HepG2 (cell line): Measurements from ENCODE around the gene RELL1. TPM values are rescaled to one million over a fixed set of nuclear protein-coding genes. Genes with fewer than 3 reads are reported as not detected.

Experiments
- EP300 ChIP-seq, 3 experiments: sonication (generic) in 1 of 3; formaldehyde crosslinking in 1 of 3; IDR thresholded peaks; 2 replicates each; pipeline versions ENCODE4 v1.5.1 to v1.6.1; 2011 to 2020; ENCODE audit warnings: low read depth in 2 of 3, low read length in 2 of 3, borderline replicate concordance in 1 of 3, improper control_type of control experiment in 1 of 3, mild to moderate bottlenecking in 1 of 3, missing genetic modification reagents in 1 of 3, moderate library complexity in 1 of 3
- FOSL2 ChIP-seq: sonication (generic); formaldehyde crosslinking; IDR thresholded peaks from 2 replicates; pipeline ENCODE4 v1.4.0; 2020; ENCODE audit warnings: missing genetic modification reagents
- GFI1 ChIP-seq: sonication (generic); formaldehyde crosslinking; IDR thresholded peaks from 2 replicates; pipeline ENCODE4 v1.5.0; 2020; ENCODE audit warnings: missing genetic modification reagents, mild to moderate bottlenecking, borderline replicate concordance
- HDAC2 ChIP-seq: sonication (generic); formaldehyde crosslinking; IDR thresholded peaks from 2 replicates; pipeline ENCODE4 v1.4.0; 2020; ENCODE audit warnings: missing genetic modification reagents
- KDM6A ChIP-seq: IDR thresholded peaks from 2 replicates; pipeline ENCODE4 v1.6.1; 2016; ENCODE audit warnings: low read depth
- NFAT5 ChIP-seq: sonication (generic); formaldehyde crosslinking; IDR thresholded peaks from 2 replicates; pipeline ENCODE4 v1.4.0; 2020; ENCODE audit warnings: missing genetic modification reagents
- PTBP1 ChIP-seq: fragments of 200-400 bp; formaldehyde crosslinking; IDR thresholded peaks from 2 replicates; pipeline ENCODE4 v1.6.1; 2018; ENCODE audit warnings: low read length, low read depth; ENCODE audit not compliant: poor library complexity, severe bottlenecking
- RBM22 ChIP-seq: fragments of 200-400 bp; formaldehyde crosslinking; optimal IDR thresholded peaks from 2 replicates; pipeline ENCODE3; 2017; ENCODE audit warnings: mild to moderate bottlenecking, low read length, moderate library complexity
- SMARCC2 ChIP-seq: fragments of 450-650 bp; IDR thresholded peaks from 2 replicates; pipeline ENCODE4 v1.6.1; 2017; ENCODE audit warnings: antibody characterized with exemption, mild to moderate bottlenecking
- SNAI1 ChIP-seq: sonication (generic); formaldehyde crosslinking; IDR thresholded peaks from 2 replicates; pipeline ENCODE4 v1.5.0; 2020; ENCODE audit warnings: mild to moderate bottlenecking, missing genetic modification reagents, borderline replicate concordance
- SOX13 ChIP-seq, 3 experiments: fragments of 450-650 bp in 1 of 3; sonication (generic) in 1 of 3; formaldehyde crosslinking in 1 of 3; IDR thresholded peaks in 2 of 3; conservative IDR thresholded peaks in 1 of 3; 2 replicates each; pipeline versions ENCODE4 v1.5.0 to v1.6.1; 2016 to 2020; ENCODE audit warnings: antibody characterized with exemption in 1 of 3, mild to moderate bottlenecking in 1 of 3, missing compliant biosample characterization in 1 of 3, missing genetic modification reagents in 1 of 3, moderate library complexity in 1 of 3
- SP5 ChIP-seq: IDR thresholded peaks from 2 replicates; pipeline ENCODE4 v1.6.1; 2016; ENCODE audit warnings: low read depth, borderline replicate concordance
- TAF1 ChIP-seq: sonication (generic); formaldehyde crosslinking; IDR thresholded peaks from 2 replicates; pipeline ENCODE4 v1.4.0; 2020; ENCODE audit warnings: missing genetic modification reagents
- ZBTB8A ChIP-seq: sonication (generic); formaldehyde crosslinking; IDR thresholded peaks from 2 replicates; pipeline ENCODE4 v1.4.0; 2020; ENCODE audit warnings: mild to moderate bottlenecking, low read depth, missing genetic modification reagents, borderline replicate concordance
- ZNF20 ChIP-seq: sonication (generic); formaldehyde crosslinking; IDR thresholded peaks from 2 replicates; pipeline ENCODE4 v1.4.0; 2020; ENCODE audit warnings: mild to moderate bottlenecking, moderate library complexity, missing genetic modification reagents
- ZNF569 ChIP-seq: sonication (generic); formaldehyde crosslinking; IDR thresholded peaks from 2 replicates; pipeline ENCODE4 v1.5.0; 2020; ENCODE audit warnings: mild to moderate bottlenecking, missing genetic modification reagents, moderate library complexity, borderline replicate concordance
- polyA plus RNA-seq, 8 experiments: library from polyadenylated mRNA; depleted of rRNA in 3 of 8; stranded (reverse) in 7 of 8; unstranded in 1 of 8; fragments of >200 nt; fragmentation: Illumina TruSeq in 4 of 8; extraction: Trizol in 4 of 8; gene quantifications; 2 replicates each; pipeline versions ENCODE4 v1.2.1 to v1.2.3, GENCODE V29; 2011 to 2016; ENCODE audit warnings: low read depth in 4 of 8, missing spikeins in 1 of 8, mixed read lengths in 1 of 8; ENCODE audit not compliant: insufficient read depth in 1 of 8
- total RNA-seq, 5 experiments: library from RNA; depleted of rRNA; stranded (reverse); fragments of >200 nt; fragmentation: Illumina TruSeq; extraction: Trizol; gene quantifications; 2 replicates each; pipeline ENCODE4 v1.2.3, GENCODE V29; 2016; ENCODE audit warnings: low read depth in 1 of 5
- TF ChIP-seq, protein P1 (sequence below): sonication (generic); formaldehyde crosslinking; IDR thresholded peaks from 2 replicates; pipeline ENCODE4 v1.9.0; 2022; ENCODE audit warnings: missing genetic modification reagents, mild to moderate bottlenecking, borderline replicate concordance
- TF ChIP-seq, protein P2 (sequence below): sonication (generic); formaldehyde crosslinking; IDR thresholded peaks from 2 replicates; pipeline ENCODE4 v1.5.0; 2020; ENCODE audit warnings: mild to moderate bottlenecking, missing genetic modification reagents, borderline replicate concordance
- TF ChIP-seq, protein P3 (sequence below): IDR thresholded peaks from 2 replicates; pipeline ENCODE4 v1.6.1; 2012; ENCODE audit warnings: inconsistent platforms

RELL1 gene
- total and polyA plus RNA-seq, 2 of the 13 experiments (the other 11 are each of a cell fraction or from before 2014, with no cell fraction given) = 8.4 to 58.4 TPM

- TF ChIP-seq HDAC2 (CRISPR knock-in tag) (0 out of 2 replicates have a peak, but pooled peaks have one; percentile 24), ZNF569 (CRISPR knock-in tag) (no peak), KDM6A (CRISPR knock-in tag) (no peak), ZNF20 (no peak), SNAI1 (CRISPR knock-in tag) (no peak), GFI1 (CRISPR knock-in tag) (no peak), NFAT5 (CRISPR knock-in tag) (no peak), TAF1 (CRISPR knock-in tag) (no peak), RBM22 (no peak), SOX13 (IDR thresholded peaks at IDR 0.05) (no peak), SOX13 (CRISPR knock-in tag; conservative IDR thresholded peaks at IDR 0.05 in 1 of 2, IDR thresholded peaks at IDR 0.05 in 1 of 2) (0 out of 4 replicates have a peak, but pooled peaks of 1 of the 2 experiments have one; percentile 18), EP300 (IDR thresholded peaks at IDR 0.05; ENCODE audit: low read depth in 2 of 2, low read length in 2 of 2) (no peak), EP300 (CRISPR knock-in tag; IDR thresholded peaks at IDR 0.05; ENCODE audit: borderline replicate concordance) (no peak), SMARCC2 (no peak), SP5 (no peak), PTBP1 (no peak), ZBTB8A (CRISPR knock-in tag) (no peak), FOSL2 (0 out of 2 replicates have a peak, but pooled peaks have one; percentile 23)
- TF ChIP-seq, protein P1, sequence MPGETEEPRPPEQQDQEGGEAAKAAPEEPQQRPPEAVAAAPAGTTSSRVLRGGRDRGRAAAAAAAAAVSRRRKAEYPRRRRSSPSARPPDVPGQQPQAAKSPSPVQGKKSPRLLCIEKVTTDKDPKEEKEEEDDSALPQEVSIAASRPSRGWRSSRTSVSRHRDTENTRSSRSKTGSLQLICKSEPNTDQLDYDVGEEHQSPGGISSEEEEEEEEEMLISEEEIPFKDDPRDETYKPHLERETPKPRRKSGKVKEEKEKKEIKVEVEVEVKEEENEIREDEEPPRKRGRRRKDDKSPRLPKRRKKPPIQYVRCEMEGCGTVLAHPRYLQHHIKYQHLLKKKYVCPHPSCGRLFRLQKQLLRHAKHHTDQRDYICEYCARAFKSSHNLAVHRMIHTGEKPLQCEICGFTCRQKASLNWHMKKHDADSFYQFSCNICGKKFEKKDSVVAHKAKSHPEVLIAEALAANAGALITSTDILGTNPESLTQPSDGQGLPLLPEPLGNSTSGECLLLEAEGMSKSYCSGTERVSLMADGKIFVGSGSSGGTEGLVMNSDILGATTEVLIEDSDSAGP (CRISPR knock-in tag) = peak; percentile 31; the same call in 1 of the 2 replicates
- TF ChIP-seq, protein P2, sequence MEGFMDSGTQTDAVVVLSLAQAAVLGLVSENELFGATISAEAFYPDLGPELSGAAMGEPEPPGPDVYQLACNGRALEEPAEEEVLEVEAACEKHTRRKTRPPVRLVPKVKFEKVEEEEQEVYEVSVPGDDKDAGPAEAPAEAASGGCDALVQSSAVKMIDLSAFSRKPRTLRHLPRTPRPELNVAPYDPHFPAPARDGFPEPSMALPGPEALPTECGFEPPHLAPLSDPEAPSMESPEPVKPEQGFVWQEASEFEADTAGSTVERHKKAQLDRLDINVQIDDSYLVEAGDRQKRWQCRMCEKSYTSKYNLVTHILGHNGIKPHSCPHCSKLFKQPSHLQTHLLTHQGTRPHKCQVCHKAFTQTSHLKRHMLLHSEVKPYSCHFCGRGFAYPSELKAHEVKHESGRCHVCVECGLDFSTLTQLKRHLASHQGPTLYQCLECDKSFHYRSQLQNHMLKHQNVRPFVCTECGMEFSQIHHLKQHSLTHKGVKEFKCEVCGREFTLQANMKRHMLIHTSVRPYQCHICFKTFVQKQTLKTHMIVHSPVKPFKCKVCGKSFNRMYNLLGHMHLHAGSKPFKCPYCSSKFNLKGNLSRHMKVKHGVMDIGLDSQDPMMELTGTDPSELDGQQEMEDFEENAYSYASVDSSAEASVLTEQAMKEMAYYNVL (CRISPR knock-in tag) = no peak
- TF ChIP-seq, protein P3, sequence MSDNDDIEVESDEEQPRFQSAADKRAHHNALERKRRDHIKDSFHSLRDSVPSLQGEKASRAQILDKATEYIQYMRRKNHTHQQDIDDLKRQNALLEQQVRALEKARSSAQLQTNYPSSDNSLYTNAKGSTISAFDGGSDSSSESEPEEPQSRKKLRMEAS = peak; percentile 33; the same call in 1 of the 2 replicates
Measured at GRCh38 chr4:37603070-37603468, 83.1 kb downstream of the RELL1 start (continued).
